Astrocyte (in vitro differentiated cells and primary cell): ENCODE data around the gene UBE2E2. TPM values are rescaled to one million over a fixed set of nuclear protein-coding genes. Genes with fewer than 3 reads are reported as not detected.

Experiments used
- DNase-seq: peaks from one replicate; pipeline ENCODE4 v3.0.0-alpha.2; 2010; ENCODE audit warnings: low read depth
- FAIRE-seq: peaks from 2 replicates; lab custom pipeline; 2011; peaks lifted over from hg19 to GRCh38; lab: Jason Lieb, UNC
- H2AFZ ChIP-seq: 2 replicates; pipeline ENCODE4 v1.6.0; 2012; ENCODE audit warnings: low read depth, low read length, inconsistent platforms
- H3K27ac ChIP-seq: 2 replicates; pipeline ENCODE4 v1.5.1; 2011; ENCODE audit warnings: low read depth, low read length, inconsistent platforms
- H3K27me3 ChIP-seq: 2 replicates; pipeline ENCODE4 v1.6.0; 2011; ENCODE audit warnings: low read length, inconsistent platforms; ENCODE audit not compliant: insufficient read depth
- H3K36me3 ChIP-seq: 2 replicates; pipeline ENCODE4 v1.5.1; 2011; ENCODE audit warnings: low read length, inconsistent platforms; ENCODE audit not compliant: insufficient read depth
- H3K4me1 ChIP-seq: 2 replicates; pipeline ENCODE4 v1.5.1; 2011; ENCODE audit warnings: low read length, inconsistent platforms; ENCODE audit not compliant: insufficient read depth
- H3K4me2 ChIP-seq: 2 replicates; pipeline ENCODE4 v1.6.0; 2012; ENCODE audit warnings: low read length, inconsistent platforms
- H3K4me3 ChIP-seq: 2 replicates; pipeline ENCODE4 v1.5.1; 2011; ENCODE audit warnings: low read depth, mild to moderate bottlenecking, low read length, inconsistent platforms; ENCODE audit not compliant: insufficient read depth
- H3K79me2 ChIP-seq: 2 replicates; pipeline ENCODE4 v1.6.0; 2012; ENCODE audit warnings: mild to moderate bottlenecking, low read length, inconsistent platforms; ENCODE audit not compliant: insufficient read depth
- H3K9ac ChIP-seq: 2 replicates; pipeline ENCODE4 v1.6.0; 2012; ENCODE audit warnings: mild to moderate bottlenecking, low read length, inconsistent platforms
- H3K9me3 ChIP-seq: 2 replicates; pipeline ENCODE4 v1.5.1; 2012; ENCODE audit warnings: low read depth, mild to moderate bottlenecking, low read length, inconsistent platforms; ENCODE audit not compliant: insufficient read depth
- H4K20me1 ChIP-seq: 2 replicates; pipeline ENCODE4 v1.6.0; 2012; ENCODE audit warnings: low read length, inconsistent platforms; ENCODE audit not compliant: insufficient read depth
- H3K27ac Mint-ChIP-seq: one replicate; pipeline ENCODE4 v1.8.0; 2021; ENCODE audit warnings: mild to moderate bottlenecking, mixed read lengths; ENCODE audit not compliant: unreplicated experiment
- H3K27me3 Mint-ChIP-seq: one replicate; pipeline ENCODE4 v1.8.0; 2021; ENCODE audit warnings: low read depth, mixed read lengths; ENCODE audit not compliant: unreplicated experiment
- H3K36me3 Mint-ChIP-seq: one replicate; pipeline ENCODE4 v1.8.0; 2021; ENCODE audit warnings: low read depth, mixed read lengths; ENCODE audit not compliant: unreplicated experiment
- H3K4me1 Mint-ChIP-seq: one replicate; pipeline ENCODE4 v1.8.0; 2021; ENCODE audit warnings: low read depth, mixed read lengths; ENCODE audit not compliant: unreplicated experiment
- H3K4me3 Mint-ChIP-seq: one replicate; pipeline ENCODE4 v1.8.0; 2021; ENCODE audit warnings: mild to moderate bottlenecking, moderate library complexity, mixed read lengths; ENCODE audit not compliant: unreplicated experiment
- H3K9me3 Mint-ChIP-seq: one replicate; pipeline ENCODE4 v1.8.0; 2021; ENCODE audit warnings: mild to moderate bottlenecking, mixed read lengths; ENCODE audit not compliant: unreplicated experiment
- EZH2 ChIP-seq: IDR thresholded peaks from 2 replicates; pipeline ENCODE4 v1.6.1; 2012; ENCODE audit warnings: mild to moderate bottlenecking, low read length, inconsistent platforms; ENCODE audit not compliant: insufficient read depth
- total RNA-seq: library from RNA; stranded (reverse); gene quantifications from 2 replicates; pipeline ENCODE4 v1.2.1, GENCODE V29; 2021
- TF ChIP-seq, protein P1 (sequence below): IDR thresholded peaks from 2 replicates; pipeline ENCODE4 v1.5.1; 2011; ENCODE audit warnings: low read depth, mild to moderate bottlenecking, inconsistent platforms, low read length, moderate library complexity; ENCODE audit not compliant: insufficient read depth

UBE2E2 gene
- total RNA-seq, 1 donor from 2014 or later: 89.8 TPM

DNA sequence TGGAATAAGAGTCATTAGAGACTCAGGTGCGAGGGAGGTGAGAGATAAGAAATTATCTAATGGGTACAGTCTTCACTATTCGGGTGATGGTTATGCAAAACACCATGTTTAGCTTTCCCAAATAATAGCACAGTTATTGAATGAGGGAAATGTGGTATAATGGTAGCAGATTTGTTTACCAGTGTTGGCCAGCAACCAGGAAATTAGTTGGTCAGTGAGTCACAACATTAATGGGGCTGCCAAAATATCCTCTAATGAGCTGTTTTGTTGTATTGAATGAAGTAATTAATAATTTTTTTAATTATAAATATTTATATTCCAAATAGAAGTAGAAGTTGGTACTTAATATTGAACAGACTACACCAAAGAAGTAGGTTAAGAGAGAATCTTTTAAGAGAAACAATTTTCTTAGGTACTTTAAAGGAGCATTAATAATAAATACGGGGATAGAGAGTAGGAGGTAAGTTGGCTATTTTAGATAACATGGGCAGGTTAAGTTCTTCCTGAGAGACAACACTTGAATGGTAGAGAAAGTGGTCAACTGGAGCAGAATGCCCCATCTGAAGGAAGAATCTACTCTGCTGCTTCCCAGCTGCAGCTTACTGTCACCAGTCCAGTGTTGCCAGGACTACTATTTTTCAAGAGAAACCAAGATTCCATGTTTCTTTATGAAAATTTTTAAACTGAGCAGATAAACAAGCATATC is 218.8 kb downstream of the UBE2E2 start:
- Histone ChIP-seq H3K4me2 (no peak overlapping the region), H3K27ac (no peak overlapping the region), H3K9ac (no peak overlapping the region), H3K36me3 (no peaks in the 10 kb centered on the region), H2AFZ (no peak overlapping the region), H3K9me3 (no peaks in the 10 kb centered on the region), H3K27me3 (no peaks in the 10 kb centered on the region), H3K4me3 (no peak overlapping the region), H4K20me1 (peaks cover 45% of the 10 kb centered on the region), H3K79me2 (no peaks in the 10 kb centered on the region), H3K4me1 (no peaks in the 10 kb centered on the region)
- H3K9me3 Mint-ChIP-seq: no peaks in the 10 kb centered on the region
- TF ChIP-seq, protein P1, sequence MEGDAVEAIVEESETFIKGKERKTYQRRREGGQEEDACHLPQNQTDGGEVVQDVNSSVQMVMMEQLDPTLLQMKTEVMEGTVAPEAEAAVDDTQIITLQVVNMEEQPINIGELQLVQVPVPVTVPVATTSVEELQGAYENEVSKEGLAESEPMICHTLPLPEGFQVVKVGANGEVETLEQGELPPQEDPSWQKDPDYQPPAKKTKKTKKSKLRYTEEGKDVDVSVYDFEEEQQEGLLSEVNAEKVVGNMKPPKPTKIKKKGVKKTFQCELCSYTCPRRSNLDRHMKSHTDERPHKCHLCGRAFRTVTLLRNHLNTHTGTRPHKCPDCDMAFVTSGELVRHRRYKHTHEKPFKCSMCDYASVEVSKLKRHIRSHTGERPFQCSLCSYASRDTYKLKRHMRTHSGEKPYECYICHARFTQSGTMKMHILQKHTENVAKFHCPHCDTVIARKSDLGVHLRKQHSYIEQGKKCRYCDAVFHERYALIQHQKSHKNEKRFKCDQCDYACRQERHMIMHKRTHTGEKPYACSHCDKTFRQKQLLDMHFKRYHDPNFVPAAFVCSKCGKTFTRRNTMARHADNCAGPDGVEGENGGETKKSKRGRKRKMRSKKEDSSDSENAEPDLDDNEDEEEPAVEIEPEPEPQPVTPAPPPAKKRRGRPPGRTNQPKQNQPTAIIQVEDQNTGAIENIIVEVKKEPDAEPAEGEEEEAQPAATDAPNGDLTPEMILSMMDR: no peak
- no peak for TF ChIP-seq EZH2
- DNase-seq: no peak
- FAIRE-seq: no peak
- no peak overlapping the region for H3K27ac Mint-ChIP-seq
- H3K36me3 Mint-ChIP-seq: peaks cover 5% of the 10 kb centered on the region
- H3K27me3 Mint-ChIP-seq: no peaks in the 10 kb centered on the region
- H3K4me3 Mint-ChIP-seq: no peak overlapping the region
- H3K4me1 Mint-ChIP-seq: peaks cover 18% of the 10 kb centered on the region

DNA sequence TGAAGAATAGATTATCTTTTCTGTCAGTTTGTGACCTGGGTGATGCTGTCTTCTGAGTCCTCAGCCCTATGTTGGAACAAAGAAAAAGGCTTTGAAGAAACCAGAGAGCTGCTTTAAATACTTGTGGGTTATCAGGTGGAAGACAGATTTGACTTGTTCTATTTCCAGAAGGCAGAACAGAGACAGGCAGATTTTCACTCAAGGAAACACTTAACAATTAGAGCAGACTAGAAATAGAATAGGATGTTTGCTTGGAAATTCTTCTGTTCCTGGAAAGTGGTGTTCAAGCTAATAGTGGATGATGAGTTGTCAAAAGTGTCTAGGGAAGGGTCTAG is 219.4 kb downstream of the UBE2E2 start:
- H2AFZ ChIP-seq: no peak overlapping the region
- no peaks in the 10 kb centered on the region for H3K27me3 Mint-ChIP-seq
- peaks cover 18% of the 10 kb centered on the region for H3K4me1 Mint-ChIP-seq
- no peak overlapping the region for H3K9ac ChIP-seq
- H3K27ac Mint-ChIP-seq: no peak overlapping the region
- H3K36me3 ChIP-seq: no peaks in the 10 kb centered on the region
- FAIRE-seq (peak; percentile 34), DNase-seq (no peak)
- no peaks in the 10 kb centered on the region for H3K79me2 ChIP-seq
- no peaks in the 10 kb centered on the region for H3K9me3 Mint-ChIP-seq
- H3K9me3 ChIP-seq: no peaks in the 10 kb centered on the region
- H3K27ac ChIP-seq: no peak overlapping the region
- TF ChIP-seq, protein P1: no peak
- no peak for TF ChIP-seq EZH2
- peaks cover 45% of the 10 kb centered on the region for H4K20me1 ChIP-seq
- no peak overlapping the region for H3K4me3 Mint-ChIP-seq
- no peaks in the 10 kb centered on the region for H3K27me3 ChIP-seq
- H3K36me3 Mint-ChIP-seq: peaks cover 2% of the 10 kb centered on the region
- H3K4me1 ChIP-seq: no peaks in the 10 kb centered on the region
- H3K4me3 ChIP-seq: no peak overlapping the region
- H3K4me2 ChIP-seq: no peak overlapping the region

DNA sequence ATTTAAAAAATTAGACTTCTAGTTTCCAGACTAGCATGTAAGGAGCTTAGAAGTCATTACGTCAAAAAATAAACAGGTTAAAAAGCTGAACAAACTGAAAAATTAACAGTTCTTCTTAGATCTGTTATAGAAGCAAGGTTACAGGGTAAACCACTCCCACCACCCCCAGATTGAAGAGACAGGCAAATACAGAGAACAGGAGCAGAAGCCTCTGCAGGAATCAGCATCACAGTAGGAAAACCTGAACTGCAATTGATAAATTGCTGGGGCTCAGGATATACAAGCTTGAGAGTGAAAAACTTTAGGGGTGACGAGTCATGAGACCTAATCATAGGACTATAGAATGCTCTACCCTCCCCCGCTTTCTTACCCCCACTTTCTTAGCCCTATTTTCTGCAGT is 222.3 kb downstream of the UBE2E2 start:
- no peak overlapping the region for H3K4me2 ChIP-seq
- H3K9me3 Mint-ChIP-seq: no peaks in the 10 kb centered on the region
- H3K79me2 ChIP-seq: no peaks in the 10 kb centered on the region
- H3K9me3 ChIP-seq: no peaks in the 10 kb centered on the region
- H3K27ac ChIP-seq: no peak overlapping the region
- no peak overlapping the region for H3K4me3 ChIP-seq
- no peak overlapping the region for H3K27ac Mint-ChIP-seq
- H3K4me3 Mint-ChIP-seq: no peak overlapping the region
- H4K20me1 ChIP-seq: peaks cover 36% of the 10 kb centered on the region
- FAIRE-seq (no peak), DNase-seq (no peak)
- no peak overlapping the region for H2AFZ ChIP-seq
- H3K27me3 Mint-ChIP-seq: no peaks in the 10 kb centered on the region
- TF ChIP-seq, protein P1: no peak
- no peak for TF ChIP-seq EZH2
- H3K36me3 Mint-ChIP-seq: peaks cover 2% of the 10 kb centered on the region
- no peaks in the 10 kb centered on the region for H3K36me3 ChIP-seq
- no peaks in the 10 kb centered on the region for H3K4me1 ChIP-seq
- no peak overlapping the region for H3K9ac ChIP-seq
- H3K27me3 ChIP-seq: no peaks in the 10 kb centered on the region
- H3K4me1 Mint-ChIP-seq: peaks cover 18% of the 10 kb centered on the region
